B cell (primary cell): ENCODE measurements around the gene ZFP62. TPM values are rescaled to one million over a fixed set of nuclear protein-coding genes. Genes with fewer than 3 reads are reported as not detected.
"Not testable (repeated sequence)": the region's sequence is repeated elsewhere in the genome, so short reads cannot be mapped to it uniquely, and the experiment has no call there.

Experiments used
- ATAC-seq: fragments of 200-7000 bp; cut with Tn5 transposase; one replicate; pipeline ENCODE4 v1.10.0; 2021; ENCODE audit warnings: low read depth, mild to moderate bottlenecking, moderate number of reproducible peaks, moderate library complexity
- CTCF ChIA-PET: fragments of 350-600 bp; sonication (Branson Sonifier 250); formaldehyde crosslinking; loops from one replicate; lab custom pipeline; 2021; ENCODE audit warnings: antibody characterized with exemption, inconsistent platforms; lab: Charles Lee
- POLR2A ChIA-PET: fragments of 350-600 bp; sonication (Branson Sonifier 250); formaldehyde crosslinking; loops from one replicate; lab custom pipeline; 2021; ENCODE audit warnings: antibody characterized with exemption; lab: Charles Lee
- DNase-seq: peaks from one replicate; pipeline ENCODE4 v3.0.0; 2013
- H2AFZ ChIP-seq: 2 replicates; pipeline ENCODE4 v1.6.1; 2012; ENCODE audit warnings: mild to moderate bottlenecking, low read depth, low read length; ENCODE audit not compliant: insufficient read depth, poor library complexity, severe bottlenecking
- H3K27ac ChIP-seq, 2 donors: 1 replicate in 1 of 2; 2 replicates in 1 of 2; pipeline ENCODE4 v1.5.1; 2012 to 2013; ENCODE audit warnings: low read length in 2 of 2, mild to moderate bottlenecking in 2 of 2, moderate library complexity in 1 of 2
- H3K27me3 ChIP-seq, 4 experiments: fragments of 200-600 bp in 1 of 4; sonication (generic) in 1 of 4; replicated peaks in 1 of 4; 1 replicate in 2 of 4; 2 replicates in 2 of 4; pipeline versions ENCODE4 v1.6.1 to v1.7.0; 2013 to 2016; ENCODE audit warnings: low read length in 3 of 4, mild to moderate bottlenecking in 2 of 4, mixed read lengths in 1 of 4, moderate library complexity in 1 of 4; ENCODE audit not compliant: insufficient read depth in 4 of 4, control insufficient read depth in 3 of 4; ENCODE audit errors: control extremely low read depth in 1 of 4
- H3K36me3 ChIP-seq, 2 experiments: replicated peaks in 1 of 2; 1 replicate in 1 of 2; 2 replicates in 1 of 2; pipeline versions ENCODE4 v1.6.1 to v1.7.1; 2013; ENCODE audit warnings: low read length in 1 of 2; ENCODE audit not compliant: insufficient read depth in 2 of 2, control insufficient read depth in 1 of 2; ENCODE audit errors: control extremely low read depth in 1 of 2, extremely low read depth in 1 of 2
- H3K4me1 ChIP-seq, 2 donors: fragments of 200-600 bp in 1 of 2; sonication (generic) in 1 of 2; 1 replicate in 1 of 2; 2 replicates in 1 of 2; pipeline versions ENCODE4 v1.5.1 to v1.6.1; 2013 to 2017; ENCODE audit warnings: low read length in 2 of 2; ENCODE audit not compliant: control insufficient read depth in 2 of 2, insufficient read depth in 2 of 2
- H3K4me2 ChIP-seq: replicated peaks from 2 replicates; pipeline ENCODE3; 2012; ENCODE audit warnings: mild to moderate bottlenecking, low read depth, low read length; ENCODE audit not compliant: poor library complexity, severe bottlenecking
- H3K4me3 ChIP-seq, 5 experiments: fragments of 200-600 bp in 1 of 5; sonication (generic) in 1 of 5; 1 replicate in 3 of 5; 2 replicates in 2 of 5; pipeline versions ENCODE4 v1.5.1 to v1.7.0; 2011 to 2016; ENCODE audit warnings: low read length in 4 of 5, mild to moderate bottlenecking in 4 of 5, low read depth in 2 of 5, control low read depth in 1 of 5, moderate library complexity in 1 of 5; ENCODE audit not compliant: insufficient read depth in 1 of 5; ENCODE audit errors: control extremely low read depth in 1 of 5, extremely low read depth in 1 of 5
- H3K79me2 ChIP-seq: fragments of 200-600 bp; sonication (generic); one replicate; pipeline ENCODE4 v1.6.0; 2016; ENCODE audit warnings: low read length; ENCODE audit not compliant: control insufficient read depth, insufficient read depth
- H3K9ac ChIP-seq: fragments of 200-600 bp; sonication (generic); 2 replicates; pipeline ENCODE4 v1.6.1; 2017; ENCODE audit warnings: mild to moderate bottlenecking, low read length, moderate library complexity
- H3K9me3 ChIP-seq, 3 donors: one replicate each; pipeline versions ENCODE4 v1.6.1 to v1.7.1; 2013; ENCODE audit warnings: low read length in 2 of 3; ENCODE audit not compliant: control insufficient read depth in 2 of 3, insufficient read depth in 1 of 3; ENCODE audit errors: control extremely low read depth in 1 of 3
- H4K20me1 ChIP-seq: 2 replicates; pipeline ENCODE4 v1.6.0; 2012; ENCODE audit warnings: mild to moderate bottlenecking, low read length; ENCODE audit not compliant: insufficient read depth, control insufficient read depth, poor library complexity, severe bottlenecking
- H3K27ac Mint-ChIP-seq: one replicate; pipeline ENCODE4 v1.8.0; 2021; ENCODE audit warnings: mixed read lengths
- H3K27me3 Mint-ChIP-seq: one replicate; pipeline ENCODE4 v1.8.0; 2021; ENCODE audit warnings: mixed read lengths
- H3K4me1 Mint-ChIP-seq: one replicate; pipeline ENCODE4 v1.8.0; 2021; ENCODE audit warnings: mixed read lengths
- H3K4me3 Mint-ChIP-seq: one replicate; pipeline ENCODE4 v1.8.0; 2021; ENCODE audit warnings: mixed read lengths
- H3K9me3 Mint-ChIP-seq: one replicate; pipeline ENCODE4 v1.8.0; 2022; ENCODE audit warnings: mixed read lengths; ENCODE audit not compliant: insufficient read depth
- EZH2 ChIP-seq: IDR thresholded peaks from 2 replicates; pipeline ENCODE4 v1.6.1; 2012; ENCODE audit warnings: borderline replicate concordance, low read depth, mild to moderate bottlenecking, moderate library complexity, low read length; ENCODE audit not compliant: insufficient read depth, poor library complexity, severe bottlenecking
- WGBS: methylation state at CpG from one replicate; pipeline ENCODE4 v1.1.5; 2013; ENCODE audit warnings: missing lambda C conversion rate; ENCODE audit not compliant: insufficient coverage; 5-methylcytosine and 5-hydroxymethylcytosine counted together
- intact Hi-C: fragments of 100-400 bp; cut with micrococcal nuclease; formaldehyde crosslinking; loops from one replicate; pipeline ENCODE4 v1.10.0; 2022
- polyA plus RNA-seq: library from polyadenylated mRNA; depleted of rRNA; stranded (reverse); fragments of >200 nt; gene quantifications from 2 replicates; pipeline ENCODE4 v1.2.3, GENCODE V29; 2012
- total RNA-seq, 2 donors: library from RNA; stranded (reverse); fragments of 120-200 nt in 1 of 2; gene quantifications; 1 replicate in 1 of 2; 2 replicates in 1 of 2; pipeline versions ENCODE4 v1.2.3 to v1.2.4, GENCODE V29; 2013 to 2022
- TF ChIP-seq, protein P1 (sequence below): fragments of 200-600 bp; IDR thresholded peaks from one replicate; pipeline ENCODE4 v1.8.0; 2022; ENCODE audit warnings: antibody characterized with exemption, mild to moderate bottlenecking

The ZFP62 gene
- total and polyA plus RNA-seq, 2 donors (not counting 1 experiment from before 2014, with no cell fraction given): 19.1 to 61.8 TPM

DNA sequence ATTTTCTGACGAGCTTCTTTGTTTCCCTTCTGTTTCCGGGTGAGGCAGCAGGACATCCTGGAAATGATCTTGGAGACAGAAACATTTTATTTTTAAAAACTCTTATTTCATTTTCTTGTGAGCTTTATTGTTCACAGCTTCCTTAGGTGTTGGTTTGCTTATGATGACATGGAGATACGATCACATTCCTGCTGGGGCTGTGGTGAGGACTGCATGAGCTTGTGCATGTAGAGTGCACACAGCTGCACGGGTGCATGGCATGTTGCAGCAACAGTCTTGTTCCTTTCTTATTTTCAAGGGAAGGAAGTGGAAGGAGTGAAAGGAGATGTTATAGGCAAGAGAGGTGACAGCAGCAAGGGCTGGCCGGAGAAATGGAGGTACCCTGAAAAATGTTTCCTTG lies 39.1 kb upstream of the ZFP62 start:
- no peak overlapping the region for H3K4me3 ChIP-seq
- Mint-ChIP-seq H3K4me3 (no peak overlapping the region), H3K9me3 (no peaks in the 10 kb centered on the region), H3K4me1 (peaks cover 2% of the 10 kb centered on the region), H3K27me3 (no peaks in the 10 kb centered on the region), H3K27ac (no peak overlapping the region)
- H3K27me3 ChIP-seq: peaks cover 0 to 3% (median 0%) of the 10 kb centered on the region in 4 experiments
- ATAC-seq (no peak), DNase-seq (no peak)
- no peak overlapping the region for H2AFZ ChIP-seq
- intact Hi-C loops: no loop called here
- no peak for TF ChIP-seq EZH2
- TF ChIP-seq, protein P1, sequence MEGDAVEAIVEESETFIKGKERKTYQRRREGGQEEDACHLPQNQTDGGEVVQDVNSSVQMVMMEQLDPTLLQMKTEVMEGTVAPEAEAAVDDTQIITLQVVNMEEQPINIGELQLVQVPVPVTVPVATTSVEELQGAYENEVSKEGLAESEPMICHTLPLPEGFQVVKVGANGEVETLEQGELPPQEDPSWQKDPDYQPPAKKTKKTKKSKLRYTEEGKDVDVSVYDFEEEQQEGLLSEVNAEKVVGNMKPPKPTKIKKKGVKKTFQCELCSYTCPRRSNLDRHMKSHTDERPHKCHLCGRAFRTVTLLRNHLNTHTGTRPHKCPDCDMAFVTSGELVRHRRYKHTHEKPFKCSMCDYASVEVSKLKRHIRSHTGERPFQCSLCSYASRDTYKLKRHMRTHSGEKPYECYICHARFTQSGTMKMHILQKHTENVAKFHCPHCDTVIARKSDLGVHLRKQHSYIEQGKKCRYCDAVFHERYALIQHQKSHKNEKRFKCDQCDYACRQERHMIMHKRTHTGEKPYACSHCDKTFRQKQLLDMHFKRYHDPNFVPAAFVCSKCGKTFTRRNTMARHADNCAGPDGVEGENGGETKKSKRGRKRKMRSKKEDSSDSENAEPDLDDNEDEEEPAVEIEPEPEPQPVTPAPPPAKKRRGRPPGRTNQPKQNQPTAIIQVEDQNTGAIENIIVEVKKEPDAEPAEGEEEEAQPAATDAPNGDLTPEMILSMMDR: no peak
- WGBS: 87% methylated on average over 3 of the region's 5 CpGs
- H3K36me3 ChIP-seq: no peaks in the 10 kb centered on the region
- POLR2A ChIA-PET: no interaction called here
- no peaks in the 10 kb centered on the region for H4K20me1 ChIP-seq
- H3K4me2 ChIP-seq: no peak overlapping the region
- no peak overlapping the region for H3K9ac ChIP-seq
- H3K27ac ChIP-seq: no peak overlapping the region
- H3K79me2 ChIP-seq: no peaks in the 10 kb centered on the region
- H3K4me1 ChIP-seq: no peaks in the 10 kb centered on the region
- H3K9me3 ChIP-seq: peaks cover 0 to 7% (median 0%) of the 10 kb centered on the region in 3 donors
- CTCF ChIA-PET: no interaction called here

DNA sequence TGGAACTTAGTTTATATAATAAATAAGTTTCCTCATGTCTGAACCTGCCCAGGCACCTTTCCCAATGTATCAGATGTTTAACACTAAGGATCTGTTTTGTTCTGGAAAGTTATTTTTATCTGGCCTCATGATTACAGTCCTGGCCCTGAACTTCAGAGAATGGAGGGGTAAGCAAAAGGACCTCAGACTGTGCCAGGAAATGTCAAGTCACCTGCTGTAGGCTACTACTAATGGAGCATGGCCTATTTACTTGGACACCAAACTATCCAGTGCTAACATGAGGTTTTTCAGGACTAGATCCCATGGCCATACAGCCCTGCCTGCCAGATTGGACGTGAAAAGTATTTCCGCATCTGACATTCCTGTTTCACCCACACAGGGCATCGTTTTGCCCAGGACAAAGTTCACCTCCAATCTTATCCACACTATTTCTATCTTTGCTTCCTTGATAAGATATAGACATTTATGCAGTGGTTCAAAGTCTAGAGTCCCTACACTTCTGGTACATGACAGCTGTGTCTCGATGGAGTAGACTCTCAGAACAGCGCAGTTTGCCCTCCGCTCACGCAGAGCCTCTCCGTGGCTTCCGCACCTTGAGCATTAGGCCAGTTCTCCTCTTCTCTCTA lies 37.7 kb upstream of the ZFP62 start, which contains the start of gene BTNL8:
Gene BTNL8, plus strand, starts transcription at position 539 of the 626 bp plus-strand sequence. CDS start 152 bp downstream, outside the sequence.
- no peaks in the 10 kb centered on the region for H3K9me3 Mint-ChIP-seq
- H3K27me3 Mint-ChIP-seq: peaks cover 2% of the 10 kb centered on the region
- 94% methylated on average over 9 of the region's 9 CpGs for WGBS
- peaks cover 2% of the 10 kb centered on the region for H3K4me1 Mint-ChIP-seq
- H3K27me3 ChIP-seq: peaks cover 0 to 3% (median 0%) of the 10 kb centered on the region in 4 experiments
- no peak within 1 kb of the TSS for H3K9ac ChIP-seq
- H3K9me3 ChIP-seq: peaks cover 0 to 7% (median 0%) of the 10 kb centered on the region in 3 donors
- no peak within 1 kb of the TSS for H3K27ac Mint-ChIP-seq
- TF ChIP-seq EZH2: no peak
- TF ChIP-seq, protein P1: no peak
- ChIA-PET POLR2A (no interaction called here), CTCF (no interaction called here)
- DNase-seq: no peak
- no peaks in the 10 kb centered on the region for H4K20me1 ChIP-seq
- intact Hi-C loops: no loop called here
- ATAC-seq: no peak
- H2AFZ ChIP-seq: no peak within 1 kb of the TSS
- H3K79me2 ChIP-seq: no peaks in the 10 kb centered on the region
- no peaks in the 10 kb centered on the region for H3K4me1 ChIP-seq
- no peak within 1 kb of the TSS for H3K4me3 ChIP-seq
- no peaks in the 10 kb centered on the region for H3K36me3 ChIP-seq
- H3K27ac ChIP-seq: no peak within 1 kb of the TSS
- H3K4me2 ChIP-seq: no peak within 1 kb of the TSS
- no peak within 1 kb of the TSS for H3K4me3 Mint-ChIP-seq

DNA sequence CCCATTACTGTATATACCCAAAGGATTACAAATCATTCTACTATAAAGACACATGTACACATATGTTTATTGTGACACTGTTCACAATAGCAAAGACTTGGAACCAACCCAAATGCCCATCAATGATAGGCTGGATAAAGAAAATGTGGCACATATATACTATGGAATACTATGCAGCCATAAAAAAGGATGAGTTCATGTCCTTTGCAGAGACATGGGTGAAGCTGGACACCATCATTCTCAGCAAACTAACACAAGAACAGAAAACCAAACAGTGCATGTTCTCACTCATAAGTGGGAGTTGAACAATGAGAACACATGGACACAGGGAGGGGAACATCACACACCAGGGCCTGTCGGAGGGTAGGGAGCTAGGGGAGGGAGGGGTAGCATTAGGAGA lies 34.3 kb upstream of the ZFP62 start:
- H3K27me3 ChIP-seq, H4K20me1 ChIP-seq, H3K4me3 Mint-ChIP-seq, H3K4me3 ChIP-seq, H3K27ac Mint-ChIP-seq, H3K4me1 Mint-ChIP-seq, H3K4me1 ChIP-seq, H3K4me2 ChIP-seq, intact Hi-C loops, H3K27ac ChIP-seq, DNase-seq, H3K36me3 ChIP-seq, H3K79me2 ChIP-seq, ATAC-seq, H3K9ac ChIP-seq, H3K9me3 ChIP-seq, H2AFZ ChIP-seq, POLR2A ChIA-PET, H3K9me3 Mint-ChIP-seq, CTCF ChIA-PET: not testable (repeated sequence)
- no CpG with 5 or more reads among the region's 1 CpG for WGBS
- H3K27me3 Mint-ChIP-seq: peaks cover 30% of the 10 kb centered on the region
